ENCODE measurements around the gene MAGI2. TPM values are rescaled to one million over a fixed set of nuclear protein-coding genes. Genes with fewer than 3 reads are reported as not detected.

MAGI2 gene
- total RNA-seq, 1 donor from 2014 or later, result 4.0 TPM

DNA sequence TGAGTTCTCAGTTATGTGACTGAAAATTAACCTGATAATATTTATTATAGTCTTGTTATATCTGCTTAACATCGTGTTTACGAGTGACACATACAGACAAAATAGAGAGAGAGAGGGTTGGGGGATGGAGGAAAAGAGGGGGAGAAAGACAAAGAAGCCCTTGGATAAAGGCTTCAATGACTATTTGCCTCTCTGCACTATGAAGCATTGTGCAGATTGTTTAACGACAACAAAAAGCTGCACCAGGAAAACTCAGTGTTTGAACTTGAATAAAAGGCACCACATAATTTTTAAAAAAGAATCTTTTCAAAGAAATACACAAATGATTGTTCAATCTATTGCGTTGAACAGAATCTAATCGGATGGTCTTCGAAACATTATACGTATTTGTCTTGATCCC lies 27.8 kb downstream of the MAGI2 start:
- no peaks in the 10 kb centered on the region for H3K4me1 ChIP-seq
- no peaks in the 10 kb centered on the region for H3K36me3 ChIP-seq
- intact Hi-C loops (cut with DNase I), result no loop called here
- no peak overlapping the region for H3K27ac ChIP-seq
- no peaks in the 10 kb centered on the region for H3K9me3 ChIP-seq
- H3K27me3 ChIP-seq, result no peaks in the 10 kb centered on the region
- H3K4me3 ChIP-seq, result no peak overlapping the region
- TF ChIP-seq, protein P1, sequence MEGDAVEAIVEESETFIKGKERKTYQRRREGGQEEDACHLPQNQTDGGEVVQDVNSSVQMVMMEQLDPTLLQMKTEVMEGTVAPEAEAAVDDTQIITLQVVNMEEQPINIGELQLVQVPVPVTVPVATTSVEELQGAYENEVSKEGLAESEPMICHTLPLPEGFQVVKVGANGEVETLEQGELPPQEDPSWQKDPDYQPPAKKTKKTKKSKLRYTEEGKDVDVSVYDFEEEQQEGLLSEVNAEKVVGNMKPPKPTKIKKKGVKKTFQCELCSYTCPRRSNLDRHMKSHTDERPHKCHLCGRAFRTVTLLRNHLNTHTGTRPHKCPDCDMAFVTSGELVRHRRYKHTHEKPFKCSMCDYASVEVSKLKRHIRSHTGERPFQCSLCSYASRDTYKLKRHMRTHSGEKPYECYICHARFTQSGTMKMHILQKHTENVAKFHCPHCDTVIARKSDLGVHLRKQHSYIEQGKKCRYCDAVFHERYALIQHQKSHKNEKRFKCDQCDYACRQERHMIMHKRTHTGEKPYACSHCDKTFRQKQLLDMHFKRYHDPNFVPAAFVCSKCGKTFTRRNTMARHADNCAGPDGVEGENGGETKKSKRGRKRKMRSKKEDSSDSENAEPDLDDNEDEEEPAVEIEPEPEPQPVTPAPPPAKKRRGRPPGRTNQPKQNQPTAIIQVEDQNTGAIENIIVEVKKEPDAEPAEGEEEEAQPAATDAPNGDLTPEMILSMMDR (IDR thresholded peaks at IDR 0.05), result no peak
- DNase-seq (ENCODE audit: low spot score in 2 of 2), result no peak

DNA sequence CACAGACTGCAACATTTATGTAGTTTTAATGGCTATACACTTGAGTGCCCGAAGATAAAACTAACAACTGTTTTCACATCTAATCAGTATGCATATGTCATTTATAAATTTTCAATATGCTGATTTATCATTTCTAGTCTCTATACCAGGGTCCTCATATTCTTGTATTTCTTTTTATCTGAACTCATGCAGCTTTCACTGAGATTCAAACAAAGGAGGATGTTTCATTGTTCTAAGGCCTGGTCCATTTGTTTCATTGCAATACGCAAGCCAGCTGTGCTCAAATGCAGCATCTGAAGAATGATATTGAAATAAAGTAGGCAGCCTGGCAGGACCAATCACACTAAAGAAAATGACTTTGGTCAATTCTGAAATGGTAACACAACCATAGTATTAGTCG lies 31.7 kb downstream of the MAGI2 start:
- H3K4me1 ChIP-seq, result no peaks in the 10 kb centered on the region
- no peak for DNase-seq (ENCODE audit: low spot score in 2 of 2)
- TF ChIP-seq, protein P1 (IDR thresholded peaks at IDR 0.05), result no peak
- H3K4me3 ChIP-seq, result no peak overlapping the region
- H3K36me3 ChIP-seq, result no peaks in the 10 kb centered on the region
- intact Hi-C loops (cut with DNase I), result no loop called here
- no peak overlapping the region for H3K27ac ChIP-seq
- H3K9me3 ChIP-seq, result no peaks in the 10 kb centered on the region
- H3K27me3 ChIP-seq, result no peaks in the 10 kb centered on the region

DNA sequence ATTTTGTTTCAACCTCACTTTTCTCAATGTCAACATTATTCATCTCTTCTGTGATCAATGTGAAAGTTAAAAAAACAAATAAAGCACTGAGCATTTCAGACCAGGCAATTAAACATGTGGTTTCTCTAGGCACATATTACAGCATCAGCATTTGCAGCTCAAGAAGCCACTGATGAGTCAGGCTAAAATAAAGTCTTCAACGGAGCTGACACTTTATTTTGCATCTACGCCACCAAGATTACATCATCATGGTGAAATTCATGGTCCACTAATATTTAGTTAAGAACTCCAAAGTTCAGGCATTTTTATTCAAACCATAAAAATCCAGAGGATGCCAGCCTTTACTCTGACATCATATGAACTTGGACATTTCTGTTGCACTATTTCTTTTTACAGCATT lies 33.0 kb downstream of the MAGI2 start:
- TF ChIP-seq, protein P1 (IDR thresholded peaks at IDR 0.05), result no peak
- Histone ChIP-seq H3K9me3 (no peaks in the 10 kb centered on the region), H3K27ac (no peak overlapping the region), H3K27me3 (no peaks in the 10 kb centered on the region), H3K4me1 (no peaks in the 10 kb centered on the region), H3K36me3 (no peaks in the 10 kb centered on the region), H3K4me3 (no peak overlapping the region)
- intact Hi-C loops (cut with DNase I), result no loop called here
- no peak for DNase-seq (ENCODE audit: low spot score in 2 of 2)

DNA sequence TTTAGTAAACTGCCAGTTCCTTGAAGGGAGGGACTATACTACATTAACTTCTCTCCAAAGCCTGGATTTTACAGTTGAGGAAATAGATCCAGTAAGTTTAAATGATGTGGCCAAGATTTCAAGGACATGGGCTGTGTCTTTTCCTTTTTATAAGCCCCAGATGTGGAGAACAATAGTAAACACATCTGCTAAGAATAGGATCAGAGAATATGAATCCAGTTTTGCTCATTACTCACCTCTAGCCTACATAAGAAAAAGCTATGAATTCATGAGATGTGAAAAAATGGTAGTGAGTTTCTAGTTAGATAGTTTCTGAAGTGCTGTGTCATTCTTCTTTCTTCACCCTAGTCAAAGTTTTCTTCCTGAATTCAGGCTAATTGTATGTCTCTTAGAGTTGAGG lies 38.6 kb downstream of the MAGI2 start:
- no peak overlapping the region for H3K4me3 ChIP-seq
- no peak overlapping the region for H3K27ac ChIP-seq
- no peak for DNase-seq (ENCODE audit: low spot score in 2 of 2)
- intact Hi-C loops (cut with DNase I), result no loop called here
- no peaks in the 10 kb centered on the region for H3K4me1 ChIP-seq
- TF ChIP-seq, protein P1 (IDR thresholded peaks at IDR 0.05), result no peak
- H3K27me3 ChIP-seq, result no peaks in the 10 kb centered on the region
- no peaks in the 10 kb centered on the region for H3K36me3 ChIP-seq
- H3K9me3 ChIP-seq, result no peaks in the 10 kb centered on the region

DNA sequence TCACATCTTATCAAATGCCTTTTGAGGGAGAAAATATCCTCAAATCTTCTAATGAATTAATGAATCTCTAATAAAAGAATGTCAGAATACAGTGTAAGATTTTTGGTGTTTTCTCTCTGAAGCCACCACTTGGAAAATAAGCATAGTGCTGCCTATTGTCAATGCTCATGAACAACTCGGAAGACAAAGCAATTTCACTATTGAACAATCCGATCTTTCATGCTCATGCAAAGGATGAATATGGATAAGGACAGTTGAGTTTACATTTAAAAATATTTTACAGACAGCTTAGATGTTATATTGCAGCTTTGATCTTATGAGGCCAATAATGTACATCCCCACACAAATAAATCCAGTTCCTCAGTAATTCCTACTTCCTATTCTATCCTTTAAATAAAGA lies 40.6 kb downstream of the MAGI2 start:
- no peaks in the 10 kb centered on the region for H3K27me3 ChIP-seq
- no peak overlapping the region for H3K4me3 ChIP-seq
- no peaks in the 10 kb centered on the region for H3K4me1 ChIP-seq
- no peak overlapping the region for H3K27ac ChIP-seq
- no peaks in the 10 kb centered on the region for H3K9me3 ChIP-seq
- TF ChIP-seq, protein P1 (IDR thresholded peaks at IDR 0.05), result no peak
- no peaks in the 10 kb centered on the region for H3K36me3 ChIP-seq
- intact Hi-C loops (cut with DNase I), result no loop called here
- DNase-seq (ENCODE audit: low spot score in 2 of 2), result no peak

DNA sequence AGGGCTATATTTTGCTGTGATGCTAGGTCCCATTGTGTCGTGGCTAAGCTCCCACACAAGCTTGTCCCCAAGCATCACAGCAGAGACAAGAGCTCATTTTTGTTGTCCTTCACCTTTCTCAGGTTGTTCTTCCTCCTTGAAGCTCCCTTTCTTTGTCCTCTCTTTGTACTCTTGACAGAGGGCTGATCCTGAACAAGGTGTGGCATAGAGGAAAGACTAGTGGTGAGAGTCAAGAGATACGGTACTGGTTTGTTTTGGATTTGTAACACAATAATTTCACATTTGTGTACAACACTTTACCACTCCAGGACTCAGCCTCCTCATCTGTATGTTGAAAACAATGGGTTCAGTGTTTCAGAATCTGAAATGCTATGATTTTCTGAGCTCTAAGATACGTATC lies 41.0 kb downstream of the MAGI2 start:
- intact Hi-C loops (cut with DNase I), result no loop called here
- Histone ChIP-seq H3K4me3 (no peak overlapping the region), H3K27me3 (no peaks in the 10 kb centered on the region), H3K9me3 (no peaks in the 10 kb centered on the region), H3K4me1 (no peaks in the 10 kb centered on the region), H3K27ac (no peak overlapping the region), H3K36me3 (no peaks in the 10 kb centered on the region)
- DNase-seq (ENCODE audit: low spot score in 2 of 2), result no peak
- TF ChIP-seq, protein P1 (IDR thresholded peaks at IDR 0.05), result no peak

All from ascending aorta (tissue), 2 donors.